Measurements from ENCODE around the gene SLC9C2. TPM values are rescaled to one million over a fixed set of nuclear protein-coding genes. Genes with fewer than 3 reads are reported as not detected.

The SLC9C2 gene, protein sequence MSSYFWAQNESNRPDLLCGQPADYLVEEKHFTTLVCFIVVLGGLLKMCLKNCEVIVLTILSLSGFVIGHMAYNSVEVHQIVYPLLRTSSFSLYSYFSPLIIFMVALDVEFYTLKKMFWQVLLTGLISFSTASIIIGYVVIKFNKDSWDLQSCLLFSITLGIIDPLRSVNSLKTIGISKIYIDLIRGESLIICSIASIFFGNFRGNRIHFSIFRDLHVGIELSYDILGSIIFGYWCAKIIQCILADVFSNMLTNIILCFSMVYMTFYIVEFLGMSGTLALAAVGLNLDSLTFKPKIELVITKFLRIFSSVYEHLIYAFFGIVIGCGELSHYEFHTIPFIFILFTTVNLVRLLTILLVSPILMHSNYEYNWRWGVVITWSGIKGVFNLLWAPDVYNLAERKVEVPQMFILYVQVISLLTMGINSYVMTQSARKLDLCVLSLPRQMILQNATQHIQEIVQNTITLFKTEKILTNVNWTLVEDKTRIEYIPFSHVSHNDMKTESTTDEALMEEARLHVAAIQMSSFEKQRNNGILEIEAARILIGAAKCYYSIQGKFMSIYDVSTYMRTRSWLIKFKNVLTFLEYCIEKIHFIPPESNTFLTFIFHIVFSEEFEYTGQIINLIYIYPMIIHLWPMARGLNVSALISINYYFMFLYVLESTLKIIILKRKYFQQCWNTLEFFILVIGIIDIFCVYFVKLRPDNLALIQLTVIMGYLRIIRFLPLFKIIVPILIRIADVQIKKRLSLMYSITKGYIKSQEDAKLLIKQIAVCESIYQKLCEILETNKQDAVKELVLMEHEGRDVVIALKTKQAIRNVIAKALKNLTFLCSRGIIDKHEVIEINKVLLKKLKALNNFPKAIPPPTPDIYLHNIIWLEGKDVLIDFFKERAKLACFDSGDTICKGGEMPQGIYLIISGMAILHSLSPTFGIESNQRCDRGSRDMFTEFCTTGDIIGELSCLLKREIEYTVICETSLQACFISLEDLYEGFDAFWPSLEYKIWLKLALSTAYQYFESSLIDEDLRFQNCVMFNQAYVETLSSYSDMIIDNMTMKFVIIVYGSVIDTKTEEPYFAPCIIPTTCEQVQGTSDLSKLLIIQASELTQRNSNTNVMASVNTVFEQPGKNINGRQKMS
- not detected for polyA plus RNA-seq (2012; ENCODE audit: insufficient read length, low read depth)

DNA sequence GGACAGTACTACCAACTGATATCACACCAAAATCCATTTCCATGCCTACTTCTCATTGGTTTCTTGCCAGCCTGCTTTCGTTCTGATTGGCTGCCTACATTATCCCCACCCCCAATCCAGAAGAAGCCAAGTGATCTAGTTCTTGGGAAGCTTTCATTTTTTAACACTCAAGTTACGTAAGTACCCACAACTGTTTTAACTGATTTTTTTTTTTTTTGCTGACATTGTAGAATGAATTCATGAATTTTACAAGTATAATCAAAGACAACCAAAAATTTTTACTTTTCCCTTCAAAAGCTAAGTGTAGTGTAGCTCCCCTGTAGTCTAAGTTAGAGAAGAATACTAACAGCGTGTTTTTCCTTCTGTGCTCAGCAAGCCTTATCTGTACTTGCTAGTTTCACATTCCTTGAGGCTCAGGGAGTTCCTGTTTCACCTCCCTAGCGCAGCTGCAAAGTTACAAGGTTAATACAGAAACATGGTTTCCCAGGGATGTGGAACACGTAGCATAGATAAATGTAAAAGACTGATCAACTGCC is at the start of gene SLC9C2:
TSS of gene SLC9C2 (minus strand) at position 17 of the 536 bp plus-strand sequence. CDS start 1,296 bp downstream, outside the sequence.
- TF ChIP-seq SIN3A (IDR thresholded peaks at IDR 0.05; ENCODE audit: borderline replicate concordance, insufficient read depth, low read length) (no peak), FOXP2 (optimal IDR thresholded peaks at IDR 0.05; ENCODE audit: borderline replicate concordance, extremely low read depth, extremely low read length, insufficient read depth) (no peak), POLR2AphosphoS5 (IDR thresholded peaks at IDR 0.05; ENCODE audit: low read depth, low read length) (no peak), TAF1 (IDR thresholded peaks at IDR 0.05; ENCODE audit: borderline replicate concordance, insufficient read depth, low read length) (no peak)
- TF ChIP-seq, protein P1, sequence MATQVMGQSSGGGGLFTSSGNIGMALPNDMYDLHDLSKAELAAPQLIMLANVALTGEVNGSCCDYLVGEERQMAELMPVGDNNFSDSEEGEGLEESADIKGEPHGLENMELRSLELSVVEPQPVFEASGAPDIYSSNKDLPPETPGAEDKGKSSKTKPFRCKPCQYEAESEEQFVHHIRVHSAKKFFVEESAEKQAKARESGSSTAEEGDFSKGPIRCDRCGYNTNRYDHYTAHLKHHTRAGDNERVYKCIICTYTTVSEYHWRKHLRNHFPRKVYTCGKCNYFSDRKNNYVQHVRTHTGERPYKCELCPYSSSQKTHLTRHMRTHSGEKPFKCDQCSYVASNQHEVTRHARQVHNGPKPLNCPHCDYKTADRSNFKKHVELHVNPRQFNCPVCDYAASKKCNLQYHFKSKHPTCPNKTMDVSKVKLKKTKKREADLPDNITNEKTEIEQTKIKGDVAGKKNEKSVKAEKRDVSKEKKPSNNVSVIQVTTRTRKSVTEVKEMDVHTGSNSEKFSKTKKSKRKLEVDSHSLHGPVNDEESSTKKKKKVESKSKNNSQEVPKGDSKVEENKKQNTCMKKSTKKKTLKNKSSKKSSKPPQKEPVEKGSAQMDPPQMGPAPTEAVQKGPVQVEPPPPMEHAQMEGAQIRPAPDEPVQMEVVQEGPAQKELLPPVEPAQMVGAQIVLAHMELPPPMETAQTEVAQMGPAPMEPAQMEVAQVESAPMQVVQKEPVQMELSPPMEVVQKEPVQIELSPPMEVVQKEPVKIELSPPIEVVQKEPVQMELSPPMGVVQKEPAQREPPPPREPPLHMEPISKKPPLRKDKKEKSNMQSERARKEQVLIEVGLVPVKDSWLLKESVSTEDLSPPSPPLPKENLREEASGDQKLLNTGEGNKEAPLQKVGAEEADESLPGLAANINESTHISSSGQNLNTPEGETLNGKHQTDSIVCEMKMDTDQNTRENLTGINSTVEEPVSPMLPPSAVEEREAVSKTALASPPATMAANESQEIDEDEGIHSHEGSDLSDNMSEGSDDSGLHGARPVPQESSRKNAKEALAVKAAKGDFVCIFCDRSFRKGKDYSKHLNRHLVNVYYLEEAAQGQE (IDR thresholded peaks at IDR 0.05; ENCODE audit: insufficient read depth in 1 of 2, low read depth in 2 of 2, low read length in 2 of 2), result no peak

DNA sequence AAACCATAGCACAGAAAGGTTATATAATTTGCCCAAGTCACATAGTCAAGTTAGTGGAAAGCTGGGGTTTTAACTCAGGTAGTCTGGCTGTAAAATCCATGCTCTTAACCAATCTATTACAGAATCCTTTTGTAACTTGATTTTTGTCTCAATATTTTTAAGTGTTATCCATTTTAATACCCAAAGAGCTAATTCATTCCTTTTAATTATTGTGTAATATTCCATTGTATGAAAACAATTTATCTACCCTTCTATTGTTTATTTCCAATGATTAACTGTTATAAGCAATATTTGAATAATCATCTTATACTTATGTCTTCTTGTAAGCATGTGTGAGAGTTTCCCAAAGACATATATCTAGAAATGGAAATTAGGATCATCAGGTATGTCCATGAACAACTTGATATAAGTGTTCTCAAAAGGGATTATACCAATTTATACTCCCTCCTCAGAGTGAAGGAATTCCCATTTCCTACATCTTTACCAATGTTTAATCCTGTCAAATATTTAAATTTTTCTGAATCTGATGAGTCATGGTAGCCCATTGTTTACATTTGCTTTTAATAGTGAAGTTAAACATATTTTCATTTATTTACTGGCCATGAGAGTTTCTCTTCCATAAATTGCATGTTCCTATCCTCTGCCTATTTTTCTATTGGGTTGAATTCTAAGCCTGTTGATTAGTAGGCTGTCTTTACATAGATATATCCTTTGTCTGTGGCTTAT is 46.2 kb upstream of the SLC9C2 start:
- TF ChIP-seq, protein P1 (IDR thresholded peaks at IDR 0.05; ENCODE audit: insufficient read depth in 1 of 2, low read depth in 2 of 2, low read length in 2 of 2), result no peak

DNA sequence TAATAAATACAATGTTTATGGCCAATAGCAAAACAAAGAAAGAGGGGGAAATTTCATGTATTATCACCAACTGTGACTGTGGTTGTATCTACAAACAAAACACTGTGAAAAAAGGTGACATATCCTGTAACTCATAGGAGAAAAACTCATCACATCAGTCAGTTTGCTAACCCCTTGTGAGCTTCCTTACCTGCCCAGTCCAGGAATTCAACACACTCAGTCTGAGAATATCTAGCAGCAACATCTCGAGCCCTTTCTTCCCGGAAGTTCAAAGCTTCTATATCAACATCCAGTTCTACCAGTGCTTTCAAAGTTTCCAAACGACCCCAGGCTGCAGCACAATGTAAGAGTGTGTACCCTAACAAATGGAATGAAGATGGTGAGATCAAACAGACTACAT is 43.8 kb upstream of the SLC9C2 start:
- TF ChIP-seq, protein P1 (IDR thresholded peaks at IDR 0.05; ENCODE audit: insufficient read depth in 1 of 2, low read depth in 2 of 2, low read length in 2 of 2), result no peak
- no peak for TF ChIP-seq FOXP2 (optimal IDR thresholded peaks at IDR 0.05; ENCODE audit: borderline replicate concordance, extremely low read depth, extremely low read length, insufficient read depth)
- no peak for TF ChIP-seq TAF1 (IDR thresholded peaks at IDR 0.05; ENCODE audit: borderline replicate concordance, insufficient read depth, low read length)
- no peak for TF ChIP-seq POLR2AphosphoS5 (IDR thresholded peaks at IDR 0.05; ENCODE audit: low read depth, low read length)

DNA sequence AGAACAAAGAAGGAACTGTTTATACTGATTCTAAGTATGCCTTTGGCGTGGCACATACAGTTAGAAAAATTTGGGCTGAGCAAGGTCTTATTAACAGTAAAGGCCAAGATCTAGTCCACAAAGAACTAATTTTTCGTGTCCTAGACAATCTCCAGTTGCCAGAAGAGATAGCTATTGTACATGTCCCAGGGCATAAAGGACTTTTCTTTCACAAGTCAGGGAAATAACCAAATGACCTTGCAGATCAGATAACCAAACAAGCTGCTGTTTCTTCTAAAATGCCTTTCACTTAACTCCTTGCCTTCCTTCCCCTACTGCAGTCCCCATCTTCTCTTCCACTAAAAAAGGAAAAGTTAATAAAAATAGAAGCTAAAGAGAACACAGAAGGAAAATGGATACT is 36.2 kb upstream of the SLC9C2 start:
- no peak for TF ChIP-seq FOXP2 (optimal IDR thresholded peaks at IDR 0.05; ENCODE audit: borderline replicate concordance, extremely low read depth, extremely low read length, insufficient read depth)
- TF ChIP-seq, protein P1 (IDR thresholded peaks at IDR 0.05; ENCODE audit: insufficient read depth in 1 of 2, low read depth in 2 of 2, low read length in 2 of 2), result no peak
- TF ChIP-seq POLR2AphosphoS5 (IDR thresholded peaks at IDR 0.05; ENCODE audit: low read depth, low read length), result no peak
- TF ChIP-seq SIN3A (IDR thresholded peaks at IDR 0.05; ENCODE audit: borderline replicate concordance, insufficient read depth, low read length), result no peak
- TF ChIP-seq TAF1 (IDR thresholded peaks at IDR 0.05; ENCODE audit: borderline replicate concordance, insufficient read depth, low read length), result no peak

Measured in PFSK-1 (cell line).